HFFc6 (cell line): ENCODE data around the gene HOXA2. TPM values are rescaled to one million over a fixed set of nuclear protein-coding genes. Genes with fewer than 3 reads are reported as not detected.

Source experiments
- DNase-seq: peaks from one replicate; pipeline ENCODE4 v3.0.0-alpha.2; 2018
- H3K27ac Mint-ChIP-seq: 2 replicates; pipeline ENCODE4 v1.8.0; 2020; ENCODE audit warnings: mild to moderate bottlenecking, mixed read lengths
- H3K27me3 Mint-ChIP-seq: 2 replicates; pipeline ENCODE4 v1.8.0; 2021; ENCODE audit warnings: mild to moderate bottlenecking, moderate library complexity, mixed read lengths; ENCODE audit not compliant: insufficient read depth
- H3K36me3 Mint-ChIP-seq: 2 replicates; pipeline ENCODE4 v1.8.0; 2021; ENCODE audit warnings: low read depth, mixed read lengths
- H3K4me1 Mint-ChIP-seq: 2 replicates; pipeline ENCODE4 v1.8.0; 2020; ENCODE audit warnings: low read depth, mixed read lengths
- H3K4me3 Mint-ChIP-seq: 2 replicates; pipeline ENCODE4 v1.8.0; 2020; ENCODE audit warnings: mild to moderate bottlenecking, moderate library complexity, mixed read lengths
- H3K9me3 Mint-ChIP-seq: 2 replicates; pipeline ENCODE4 v1.8.0; 2020; ENCODE audit warnings: mild to moderate bottlenecking, mixed read lengths
- CTCF ChIP-seq: fragments of 200-600 bp; sonication (generic); IDR thresholded peaks from 2 replicates; pipeline ENCODE4 v1.5.0; 2021; ENCODE audit warnings: antibody characterized with exemption, mild to moderate bottlenecking
- total RNA-seq, 6 experiments: library from RNA; stranded (reverse); fragmentation: NEBNext Ultra II Directional; extraction: Animal tissue kit (Norgen Biotek cat#: 25700); gene quantifications; 2 replicates in 1 of 6; 3 replicates in 5 of 6; pipeline ENCODE4 v1.2.3, GENCODE V29; 2021

The HOXA2 gene
- total RNA-seq, 6 experiments from 2014 or later: 0.10 to 0.17 (median 0.14) TPM; not detected in 3

- Mint-ChIP-seq H3K4me3 (peak overlapping the region; percentile 22; the same call in 1 of the 2 replicates), H3K27ac (no peak overlapping the region), H3K27me3 (peaks cover 12% of the 10 kb centered on the region), H3K4me1 (peaks cover 39% of the 10 kb centered on the region), H3K36me3 (peaks cover 8% of the 10 kb centered on the region; the same call in 1 of the 2 replicates), H3K9me3 (no peaks in the 10 kb centered on the region)
- no peak for TF ChIP-seq CTCF
- no peak for DNase-seq
Observed at GRCh38 chr7:27111042-27111750, 8.7 kb upstream of the HOXA2 start.

DNA sequence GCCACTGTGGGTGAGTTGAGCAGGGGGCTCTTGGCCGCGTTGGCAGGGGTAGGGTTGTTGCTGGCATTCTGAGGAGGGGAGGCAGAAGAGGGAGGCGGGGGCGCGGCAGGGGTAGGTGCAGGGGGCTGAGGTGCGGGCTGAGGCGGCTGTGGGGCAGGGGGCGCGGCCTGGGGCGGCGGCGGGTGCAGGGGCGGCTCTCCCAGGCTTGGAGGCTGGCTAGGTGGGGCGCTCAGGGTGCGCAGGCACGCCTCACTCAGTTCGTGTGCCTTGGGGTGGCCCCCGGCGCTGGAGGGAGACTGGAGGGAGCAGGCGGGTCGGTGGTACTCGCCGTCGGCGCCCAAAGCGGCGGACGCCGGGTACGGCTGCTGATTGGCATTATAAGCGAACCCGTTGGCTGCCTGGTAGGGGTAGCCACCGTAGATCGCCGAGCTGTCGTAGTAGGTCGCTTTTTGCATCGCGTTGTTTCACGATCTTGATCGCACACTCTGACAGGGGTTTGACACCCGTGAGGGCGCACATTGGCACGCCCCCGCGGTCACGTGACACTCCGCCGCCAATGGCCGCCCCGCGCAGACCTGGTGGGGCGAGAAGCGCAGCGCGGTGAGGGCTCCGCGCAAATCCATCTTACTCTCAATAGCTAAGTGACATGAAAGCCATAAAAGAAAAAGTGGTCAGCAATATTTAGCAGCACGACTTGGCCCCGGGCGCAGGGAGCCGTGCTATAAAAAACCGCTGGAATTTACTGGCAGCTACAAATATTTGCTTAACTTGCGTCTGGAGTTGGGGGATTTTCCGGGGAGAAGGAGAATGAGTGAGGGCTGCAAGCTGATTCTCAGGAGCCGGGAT is 7.9 kb upstream of the HOXA2 start:
- H3K27me3 Mint-ChIP-seq: peaks cover 8% of the 10 kb centered on the region
- H3K9me3 Mint-ChIP-seq: no peaks in the 10 kb centered on the region
- peak overlapping the region; percentile 22; the same call in 1 of the 2 replicates for H3K4me3 Mint-ChIP-seq
- peaks cover 8% of the 10 kb centered on the region; the same call in 1 of the 2 replicates for H3K36me3 Mint-ChIP-seq
- no peak overlapping the region for H3K27ac Mint-ChIP-seq
- H3K4me1 Mint-ChIP-seq: peaks cover 42% of the 10 kb centered on the region
- peak; percentile 21 for DNase-seq
- no peak for TF ChIP-seq CTCF

- no peak for DNase-seq
- Mint-ChIP-seq H3K4me1 (peaks cover 34% of the 10 kb centered on the region), H3K27me3 (peaks cover 13% of the 10 kb centered on the region), H3K36me3 (peaks cover 8% of the 10 kb centered on the region; the same call in 1 of the 2 replicates), H3K4me3 (no peak overlapping the region), H3K27ac (no peak overlapping the region), H3K9me3 (no peaks in the 10 kb centered on the region)
- no peak for TF ChIP-seq CTCF
Observed at GRCh38 chr7:27109466-27110185, 7.1 kb upstream of the HOXA2 start.

DNA sequence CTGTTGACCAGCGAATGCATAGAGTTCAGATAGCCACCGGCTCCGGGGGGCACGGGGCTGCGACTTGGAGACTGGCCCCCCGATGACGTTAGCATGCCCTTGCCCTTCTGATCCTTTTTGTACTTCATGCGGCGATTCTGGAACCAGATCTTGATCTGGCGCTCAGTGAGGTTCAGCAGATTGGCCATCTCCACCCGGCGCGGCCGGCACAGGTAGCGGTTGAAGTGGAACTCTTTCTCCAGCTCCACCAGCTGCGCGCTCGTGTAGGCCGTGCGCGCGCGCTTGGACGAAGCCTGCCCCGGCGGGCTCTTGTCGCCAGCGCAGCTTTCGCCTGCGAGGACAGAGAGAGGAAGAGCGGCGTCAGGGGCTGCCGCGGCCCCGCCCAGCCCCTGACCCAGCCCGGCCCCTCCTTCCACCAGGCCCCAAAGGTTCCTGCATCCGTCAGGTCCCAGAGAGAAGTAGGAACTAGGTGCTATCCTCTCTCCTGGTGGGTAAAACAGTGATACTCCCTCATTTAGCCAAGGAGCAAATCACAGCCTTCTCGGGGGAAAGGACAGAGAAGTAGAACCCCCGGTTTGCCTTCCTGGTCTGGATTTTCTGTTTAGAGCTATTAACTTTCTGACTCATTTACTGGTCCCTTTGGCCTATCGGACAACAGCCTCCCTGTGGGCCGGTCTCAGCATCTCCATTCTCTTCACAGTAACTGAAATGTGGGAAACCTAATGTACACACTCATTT is 6.1 kb upstream of the HOXA2 start:
- no peak overlapping the region for H3K4me3 Mint-ChIP-seq
- peaks cover 13% of the 10 kb centered on the region for H3K36me3 Mint-ChIP-seq
- no peaks in the 10 kb centered on the region for H3K9me3 Mint-ChIP-seq
- no peak overlapping the region for H3K27ac Mint-ChIP-seq
- H3K27me3 Mint-ChIP-seq: peaks cover 23% of the 10 kb centered on the region
- DNase-seq: no peak
- peaks cover 34% of the 10 kb centered on the region for H3K4me1 Mint-ChIP-seq
- no peak for TF ChIP-seq CTCF
